ENCODE results near the gene COLGALT1.
"Not testable (repeated sequence)": the region's sequence is repeated elsewhere in the genome, so short reads cannot be mapped to it uniquely, and the experiment has no call there.

The COLGALT1 gene

DNA sequence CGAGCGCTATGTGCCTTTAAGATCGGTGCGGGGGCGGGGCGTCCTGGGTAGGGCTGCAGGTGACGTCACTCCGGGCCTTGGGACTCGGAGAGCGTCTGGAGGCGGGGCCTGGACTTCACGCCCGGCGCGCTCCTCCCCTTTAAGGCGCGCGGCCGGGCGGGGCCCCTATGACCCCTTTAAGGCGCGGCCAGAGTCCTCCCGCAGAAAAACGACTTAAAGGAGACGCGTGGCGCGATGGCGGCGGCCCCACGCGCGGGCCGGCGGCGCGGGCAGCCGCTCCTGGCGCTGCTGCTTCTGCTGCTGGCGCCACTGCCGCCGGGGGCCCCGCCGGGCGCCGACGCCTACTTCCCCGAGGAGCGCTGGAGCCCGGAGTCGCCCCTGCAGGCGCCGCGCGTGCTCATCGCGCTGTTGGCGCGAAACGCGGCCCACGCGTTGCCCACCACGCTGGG is at the start of gene COLGALT1:
COLGALT1 (plus strand) TSS at position 170 of the 449 bp plus-strand sequence; CDS start at position 235, 65 bp downstream.
- H3K27ac ChIP-seq (ENCODE audit: low read depth, low read length), result peak within 1 kb of the TSS; percentile 55

DNA sequence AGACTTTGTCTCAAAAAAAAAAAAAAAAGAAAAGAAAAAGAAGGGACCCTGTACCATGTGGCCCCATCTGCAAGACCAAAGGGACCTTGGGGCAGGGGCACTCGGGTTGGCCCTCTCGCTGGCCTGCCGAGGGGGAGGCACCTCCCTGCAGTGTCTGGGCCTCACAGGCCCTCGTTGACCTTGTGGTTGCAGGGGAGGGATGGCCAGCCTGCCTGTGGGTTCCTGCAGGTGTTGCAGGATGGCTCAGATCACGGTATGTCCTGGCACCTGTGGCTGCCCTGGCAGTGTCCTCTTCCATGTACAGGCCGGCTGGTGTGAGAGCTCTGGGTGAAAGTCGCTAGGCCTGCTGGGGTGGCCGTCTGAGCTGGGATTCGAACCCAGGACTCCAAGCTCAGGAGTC is 48.7 kb upstream of the COLGALT1 start:
- TF ChIP-seq EZH2phosphoT487 (IDR thresholded peaks at IDR 0.05; ENCODE audit: borderline replicate concordance, low read length), result no peak
- TF ChIP-seq, protein P1, sequence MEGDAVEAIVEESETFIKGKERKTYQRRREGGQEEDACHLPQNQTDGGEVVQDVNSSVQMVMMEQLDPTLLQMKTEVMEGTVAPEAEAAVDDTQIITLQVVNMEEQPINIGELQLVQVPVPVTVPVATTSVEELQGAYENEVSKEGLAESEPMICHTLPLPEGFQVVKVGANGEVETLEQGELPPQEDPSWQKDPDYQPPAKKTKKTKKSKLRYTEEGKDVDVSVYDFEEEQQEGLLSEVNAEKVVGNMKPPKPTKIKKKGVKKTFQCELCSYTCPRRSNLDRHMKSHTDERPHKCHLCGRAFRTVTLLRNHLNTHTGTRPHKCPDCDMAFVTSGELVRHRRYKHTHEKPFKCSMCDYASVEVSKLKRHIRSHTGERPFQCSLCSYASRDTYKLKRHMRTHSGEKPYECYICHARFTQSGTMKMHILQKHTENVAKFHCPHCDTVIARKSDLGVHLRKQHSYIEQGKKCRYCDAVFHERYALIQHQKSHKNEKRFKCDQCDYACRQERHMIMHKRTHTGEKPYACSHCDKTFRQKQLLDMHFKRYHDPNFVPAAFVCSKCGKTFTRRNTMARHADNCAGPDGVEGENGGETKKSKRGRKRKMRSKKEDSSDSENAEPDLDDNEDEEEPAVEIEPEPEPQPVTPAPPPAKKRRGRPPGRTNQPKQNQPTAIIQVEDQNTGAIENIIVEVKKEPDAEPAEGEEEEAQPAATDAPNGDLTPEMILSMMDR (IDR thresholded peaks at IDR 0.05; ENCODE audit: low read depth, low read length, poor library complexity, severe bottlenecking), result no peak
- Histone ChIP-seq H3K4me3 (ENCODE audit: low read length) (no peak overlapping the region), H3K36me3 (ENCODE audit: control insufficient read depth, low read length) (peaks cover 9% of the 10 kb centered on the region; the same call in 1 of the 2 replicates), H3K4me1 (ENCODE audit: control insufficient read depth, low read length) (peaks cover 17% of the 10 kb centered on the region), H3K9me3 (ENCODE audit: control insufficient read depth, insufficient read depth, low read length) (no peaks in the 10 kb centered on the region), H3K9me2 (replicated peaks; ENCODE audit: control insufficient read depth, low read length) (no peaks in the 10 kb centered on the region), H3K4me2 (ENCODE audit: low read length) (no peak overlapping the region), H3K27me3 (ENCODE audit: control insufficient read depth, low read length) (no peaks in the 10 kb centered on the region), H3K27ac (ENCODE audit: low read depth, low read length) (no peak overlapping the region), H4K20me1 (ENCODE audit: control insufficient read depth, insufficient read depth, low read depth, low read length) (no peaks in the 10 kb centered on the region), H3K79me2 (ENCODE audit: control insufficient read depth, low read length) (peaks cover 47% of the 10 kb centered on the region), H3F3A (ENCODE audit: control insufficient read depth, insufficient read depth) (no peaks in the 10 kb centered on the region)

More for the DNA sequence above, at the start of gene COLGALT1:
- H3K9me2 ChIP-seq (replicated peaks; ENCODE audit: control insufficient read depth, low read length), result no peaks in the 10 kb centered on the region
- H3K27me3 ChIP-seq (ENCODE audit: control insufficient read depth, low read length), result no peaks in the 10 kb centered on the region
- peak within 1 kb of the TSS; percentile 88 for H3K4me2 ChIP-seq (ENCODE audit: low read length)
- peaks cover 38% of the 10 kb centered on the region for H3K79me2 ChIP-seq (ENCODE audit: control insufficient read depth, low read length)
- no peaks in the 10 kb centered on the region for H3K9me3 ChIP-seq (ENCODE audit: control insufficient read depth, insufficient read depth, low read length)
- H3K4me3 ChIP-seq (ENCODE audit: low read length), result peak within 1 kb of the TSS; percentile 96
- H3K36me3 ChIP-seq (ENCODE audit: control insufficient read depth, low read length), result peaks cover 37% of the 10 kb centered on the region
- H3K4me1 ChIP-seq (ENCODE audit: control insufficient read depth, low read length), result peaks cover 21% of the 10 kb centered on the region
- no peak for TF ChIP-seq EZH2phosphoT487 (IDR thresholded peaks at IDR 0.05; ENCODE audit: borderline replicate concordance, low read length)
- TF ChIP-seq, protein P1 (IDR thresholded peaks at IDR 0.05; ENCODE audit: low read depth, low read length, poor library complexity, severe bottlenecking), result no peak
- no peaks in the 10 kb centered on the region for H4K20me1 ChIP-seq (ENCODE audit: control insufficient read depth, insufficient read depth, low read depth, low read length)
- peaks cover 12% of the 10 kb centered on the region for H3F3A ChIP-seq (ENCODE audit: control insufficient read depth, insufficient read depth)

DNA sequence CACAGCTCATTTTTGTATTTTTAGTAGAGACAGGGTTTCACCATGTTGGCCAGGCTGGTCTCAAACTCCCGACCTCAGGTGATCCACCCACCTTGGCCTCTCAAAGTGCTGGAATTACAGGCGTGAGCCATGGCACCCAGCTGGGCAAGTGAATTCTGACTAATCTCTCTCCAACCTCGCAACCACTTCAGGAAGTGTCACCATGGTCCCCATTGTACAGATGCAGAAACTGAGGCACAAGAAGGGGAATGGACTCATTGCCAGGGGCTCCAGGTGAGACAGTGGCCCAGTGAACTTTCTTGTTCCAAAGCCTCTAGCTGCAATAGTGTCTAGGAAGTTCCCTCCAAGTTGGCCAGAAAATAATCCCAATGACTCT is 46.9 kb upstream of the COLGALT1 start:
- H4K20me1 ChIP-seq (ENCODE audit: control insufficient read depth, insufficient read depth, low read depth, low read length); H3K9me2 ChIP-seq (replicated peaks; ENCODE audit: control insufficient read depth, low read length); H3K9me3 ChIP-seq (ENCODE audit: control insufficient read depth, insufficient read depth, low read length); H3F3A ChIP-seq (ENCODE audit: control insufficient read depth, insufficient read depth); H3K4me2 ChIP-seq (ENCODE audit: low read length); H3K4me3 ChIP-seq (ENCODE audit: low read length); H3K27ac ChIP-seq (ENCODE audit: low read depth, low read length); H3K27me3 ChIP-seq (ENCODE audit: control insufficient read depth, low read length): not testable (repeated sequence)
- Histone ChIP-seq H3K4me1 (ENCODE audit: control insufficient read depth, low read length) (peaks cover 23% of the 10 kb centered on the region), H3K79me2 (ENCODE audit: control insufficient read depth, low read length) (peaks cover 64% of the 10 kb centered on the region), H3K36me3 (ENCODE audit: control insufficient read depth, low read length) (peaks cover 15% of the 10 kb centered on the region; the same call in 1 of the 2 replicates)

DNA sequence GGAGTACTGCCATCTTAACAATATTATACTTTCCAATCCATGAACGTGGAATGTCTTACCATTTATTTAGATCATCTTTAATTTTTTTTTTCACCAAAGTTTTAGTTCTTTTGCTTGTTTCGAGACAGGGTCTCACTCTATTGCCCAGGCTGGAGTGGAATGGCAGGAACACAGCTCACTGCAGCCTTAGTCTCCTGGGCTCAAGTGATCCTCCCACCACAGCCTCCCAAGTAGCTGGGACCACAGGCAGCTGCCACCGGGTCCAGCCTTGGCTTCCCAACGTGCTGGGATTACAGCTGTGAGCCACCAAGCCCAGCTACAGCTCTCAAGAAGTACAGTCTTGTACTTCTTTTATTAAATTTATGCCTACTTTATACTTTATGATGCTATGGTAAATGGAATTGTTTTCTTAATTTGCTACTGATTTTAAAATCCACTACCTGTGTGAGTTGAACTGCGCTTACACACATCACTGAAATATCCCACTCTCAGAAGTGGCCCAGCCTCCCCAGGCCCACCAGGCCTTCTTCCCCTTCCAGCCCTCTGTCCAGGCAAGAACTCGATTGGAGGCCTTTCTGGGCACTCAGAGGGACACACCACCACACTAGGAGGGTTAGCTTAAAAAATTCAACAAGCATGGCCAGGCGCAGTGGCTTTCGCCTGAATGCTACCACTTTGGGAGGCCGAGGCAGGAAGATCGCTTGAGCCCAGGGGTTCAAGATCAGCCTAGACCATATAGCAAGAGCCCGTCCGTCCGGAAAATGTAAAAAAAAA is 45.0 kb upstream of the COLGALT1 start:
- Histone ChIP-seq H4K20me1 (ENCODE audit: control insufficient read depth, insufficient read depth, low read depth, low read length) (no peaks in the 10 kb centered on the region), H3F3A (ENCODE audit: control insufficient read depth, insufficient read depth) (no peaks in the 10 kb centered on the region), H3K9me2 (replicated peaks; ENCODE audit: control insufficient read depth, low read length) (no peaks in the 10 kb centered on the region), H3K4me1 (ENCODE audit: control insufficient read depth, low read length) (peaks cover 17% of the 10 kb centered on the region), H3K27me3 (ENCODE audit: control insufficient read depth, low read length) (no peaks in the 10 kb centered on the region), H3K79me2 (ENCODE audit: control insufficient read depth, low read length) (peaks cover 79% of the 10 kb centered on the region), H3K36me3 (ENCODE audit: control insufficient read depth, low read length) (peaks cover 19% of the 10 kb centered on the region), H3K9me3 (ENCODE audit: control insufficient read depth, insufficient read depth, low read length) (no peaks in the 10 kb centered on the region), H3K4me2 (ENCODE audit: low read length) (peak overlapping the region; percentile 83), H3K4me3 (ENCODE audit: low read length) (peak overlapping the region; percentile 95), H3K27ac (ENCODE audit: low read depth, low read length) (peak overlapping the region; percentile 90; the same call in 1 of the 2 replicates)
- TF ChIP-seq, protein P1 (IDR thresholded peaks at IDR 0.05; ENCODE audit: low read depth, low read length, poor library complexity, severe bottlenecking), result no peak
- no peak for TF ChIP-seq EZH2phosphoT487 (IDR thresholded peaks at IDR 0.05; ENCODE audit: borderline replicate concordance, low read length)
